GM23248 (cell line): ENCODE results near the gene CPAMD8.

Source experiments
- EZH2 ChIP-seq: fragments of 200-600 bp; sonication (generic); IDR thresholded peaks from 2 replicates; pipeline ENCODE4 v1.6.1; 2018; ENCODE audit warnings: antibody characterized with exemption, mild to moderate bottlenecking; ENCODE audit not compliant: insufficient read depth, poor library complexity, severe bottlenecking
- EZH2phosphoT487 ChIP-seq: fragments of 200-600 bp; sonication (generic); IDR thresholded peaks from 2 replicates; pipeline ENCODE4 v1.6.1; 2018; ENCODE audit warnings: antibody characterized with exemption, moderate library complexity, mild to moderate bottlenecking, low read depth; ENCODE audit not compliant: insufficient read depth

DNA sequence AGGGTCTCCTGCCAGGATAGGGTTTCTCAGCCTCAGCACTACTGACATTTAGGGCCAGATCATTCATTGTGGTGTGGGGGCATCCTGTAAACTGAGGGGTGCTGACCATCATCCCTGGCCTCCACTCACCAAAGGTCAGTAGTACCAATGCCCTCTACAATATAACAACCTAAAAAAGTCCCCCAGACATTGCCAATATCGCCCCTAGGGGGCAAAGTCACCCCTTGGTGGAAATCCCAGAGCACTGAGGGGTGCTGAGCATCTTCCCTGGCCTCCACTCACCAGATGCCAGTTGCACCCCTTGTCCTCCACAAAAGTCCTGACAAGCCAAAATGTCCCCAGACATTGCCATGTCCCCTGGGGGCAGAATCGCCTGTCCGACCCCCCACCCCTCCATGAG, 21.6 kb downstream of the CPAMD8 start:
- no peak for TF ChIP-seq EZH2
- no peak for TF ChIP-seq EZH2phosphoT487
